Measurements from ENCODE around the gene DYNLT5.

DNA sequence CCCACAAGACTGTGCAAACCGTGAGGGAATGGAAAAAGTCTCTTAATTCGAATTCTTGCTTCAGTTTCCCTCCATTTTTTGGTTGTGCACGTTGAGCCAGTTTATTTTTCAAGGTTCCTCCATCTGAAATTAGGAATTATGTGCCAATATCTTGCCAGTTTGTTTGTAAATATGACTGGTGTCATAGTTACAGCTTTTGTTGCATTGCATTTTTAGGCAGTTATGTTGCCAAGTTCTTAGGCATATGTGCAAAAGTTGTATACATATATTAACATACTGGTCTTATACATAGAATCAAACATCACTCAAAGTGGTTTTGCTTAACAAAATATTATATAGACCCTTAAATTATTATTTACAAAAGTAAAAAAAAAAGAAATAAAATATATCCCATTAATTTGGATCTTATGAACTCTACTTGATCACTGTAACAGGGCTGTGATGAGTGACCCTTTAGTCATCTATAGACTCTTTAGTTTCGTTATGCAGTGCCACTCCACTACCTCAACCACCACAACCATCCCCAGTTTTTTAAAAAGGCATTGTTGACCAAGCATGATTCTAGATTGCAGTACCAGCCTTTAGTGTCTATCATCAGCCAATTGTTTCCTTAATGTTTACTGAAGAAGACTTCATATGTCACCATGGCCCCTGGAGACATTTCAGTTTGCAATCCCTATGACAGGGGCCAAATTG lies 20.9 kb upstream of the DYNLT5 start:
- no peak for TF ChIP-seq POLR2A (IDR thresholded peaks at IDR 0.05)
- no peak for TF ChIP-seq CTCF (IDR thresholded peaks at IDR 0.05)
- no peak for TF ChIP-seq EP300 (IDR thresholded peaks at IDR 0.05)
- no peak for TF ChIP-seq POLR2AphosphoS5 (IDR thresholded peaks at IDR 0.05)
